Right atrium auricular region (tissue), 2 donors: ENCODE data around the gene SLC2A4. TPM values are rescaled to one million over a fixed set of nuclear protein-coding genes. Genes with fewer than 3 reads are reported as not detected.

Experiments
- DNase-seq: peaks from one replicate; pipeline ENCODE4 v3.0.0-alpha.2; 2019; ENCODE audit warnings: low spot score
- H3K27ac ChIP-seq, 2 donors: fragments of 200-600 bp; sonication (generic); 1 replicate in 1 of 2; 2 replicates in 1 of 2; pipeline ENCODE4 v1.5.1; 2016 to 2019
- H3K27me3 ChIP-seq, 2 donors: fragments of 200-600 bp; sonication (generic); one replicate each; pipeline versions ENCODE4 v1.5.1 to v1.6.0; 2017 to 2019
- H3K36me3 ChIP-seq: fragments of 200-600 bp; sonication (generic); one replicate; pipeline ENCODE4 v1.5.1; 2016
- H3K4me1 ChIP-seq, 2 donors: fragments of 200-600 bp; sonication (generic); one replicate each; pipeline versions ENCODE4 v1.5.1 to v1.6.0; 2017 to 2019
- H3K4me3 ChIP-seq, 2 donors: fragments of 200-600 bp; sonication (generic); 1 replicate in 1 of 2; 2 replicates in 1 of 2; pipeline ENCODE4 v1.5.1; 2017 to 2019; ENCODE audit warnings: mild to moderate bottlenecking in 1 of 2, moderate library complexity in 1 of 2
- H3K9me3 ChIP-seq, 2 donors: fragments of 200-600 bp; sonication (generic); one replicate each; pipeline ENCODE4 v1.5.1; 2019
- total RNA-seq, 2 donors: library from RNA; depleted of rRNA; stranded (reverse); fragments of >200 nt; gene quantifications; one replicate each; pipeline ENCODE4 v1.1.0, GENCODE V29; 2016
- TF ChIP-seq, protein P1 (sequence below), 2 donors: fragments of 200-600 bp; sonication (generic); IDR thresholded peaks; one replicate each; pipeline ENCODE4 v1.5.1; 2019; ENCODE audit warnings: antibody characterized with exemption in 2 of 2

Gene SLC2A4
- total RNA-seq, 2 donors from 2014 or later: 70.3 to 151 TPM

DNA sequence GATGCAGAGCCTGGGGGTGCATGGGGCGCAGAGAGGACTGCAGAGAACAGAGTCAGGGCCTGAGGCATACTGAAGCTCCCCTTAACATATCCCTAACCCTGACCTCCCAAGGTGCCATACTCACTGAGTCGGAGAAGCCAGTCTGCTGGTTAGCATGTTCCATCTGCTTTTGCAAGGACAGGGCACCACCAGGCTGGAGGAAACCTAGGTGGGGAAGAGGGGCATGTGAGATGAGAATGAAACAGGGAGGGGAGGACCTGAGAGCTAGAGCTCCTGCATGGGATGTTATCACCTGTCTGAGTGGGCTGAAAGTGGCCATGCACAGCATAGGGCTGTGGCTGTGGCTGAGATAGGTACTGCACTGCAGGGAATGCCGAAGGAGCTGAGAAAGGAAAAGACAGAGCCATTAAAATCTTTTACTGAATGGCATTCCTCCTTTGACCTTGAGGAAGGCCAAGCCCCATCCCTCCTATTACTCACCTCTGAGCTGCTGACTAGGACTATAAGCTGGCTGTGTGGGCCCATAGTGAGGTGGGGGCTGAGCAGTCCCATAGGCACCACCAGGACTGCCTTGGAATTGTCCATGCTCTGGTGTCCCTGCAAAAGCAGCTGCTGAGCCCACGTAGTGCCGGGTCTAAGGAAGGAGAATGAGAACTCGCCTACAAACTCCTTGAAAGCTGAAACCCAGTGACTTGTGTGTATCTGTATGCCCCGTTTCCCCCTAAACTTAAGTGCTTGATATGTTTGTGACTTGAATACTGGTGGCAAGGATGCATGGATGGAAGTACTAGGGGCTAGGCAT, 31.8 kb downstream of the SLC2A4 start:
- Histone ChIP-seq H3K27me3 (no peaks in the 10 kb centered on the region), H3K27ac (no peak overlapping the region), H3K36me3 (peaks cover 62% of the 10 kb centered on the region), H3K9me3 (no peaks in the 10 kb centered on the region), H3K4me1 (peaks cover 0 to 47% of the 10 kb centered on the region in 2 donors), H3K4me3 (no peak overlapping the region)
- TF ChIP-seq, protein P1, sequence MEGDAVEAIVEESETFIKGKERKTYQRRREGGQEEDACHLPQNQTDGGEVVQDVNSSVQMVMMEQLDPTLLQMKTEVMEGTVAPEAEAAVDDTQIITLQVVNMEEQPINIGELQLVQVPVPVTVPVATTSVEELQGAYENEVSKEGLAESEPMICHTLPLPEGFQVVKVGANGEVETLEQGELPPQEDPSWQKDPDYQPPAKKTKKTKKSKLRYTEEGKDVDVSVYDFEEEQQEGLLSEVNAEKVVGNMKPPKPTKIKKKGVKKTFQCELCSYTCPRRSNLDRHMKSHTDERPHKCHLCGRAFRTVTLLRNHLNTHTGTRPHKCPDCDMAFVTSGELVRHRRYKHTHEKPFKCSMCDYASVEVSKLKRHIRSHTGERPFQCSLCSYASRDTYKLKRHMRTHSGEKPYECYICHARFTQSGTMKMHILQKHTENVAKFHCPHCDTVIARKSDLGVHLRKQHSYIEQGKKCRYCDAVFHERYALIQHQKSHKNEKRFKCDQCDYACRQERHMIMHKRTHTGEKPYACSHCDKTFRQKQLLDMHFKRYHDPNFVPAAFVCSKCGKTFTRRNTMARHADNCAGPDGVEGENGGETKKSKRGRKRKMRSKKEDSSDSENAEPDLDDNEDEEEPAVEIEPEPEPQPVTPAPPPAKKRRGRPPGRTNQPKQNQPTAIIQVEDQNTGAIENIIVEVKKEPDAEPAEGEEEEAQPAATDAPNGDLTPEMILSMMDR (IDR thresholded peaks at IDR 0.05): no peak
- DNase-seq: no peak

DNA sequence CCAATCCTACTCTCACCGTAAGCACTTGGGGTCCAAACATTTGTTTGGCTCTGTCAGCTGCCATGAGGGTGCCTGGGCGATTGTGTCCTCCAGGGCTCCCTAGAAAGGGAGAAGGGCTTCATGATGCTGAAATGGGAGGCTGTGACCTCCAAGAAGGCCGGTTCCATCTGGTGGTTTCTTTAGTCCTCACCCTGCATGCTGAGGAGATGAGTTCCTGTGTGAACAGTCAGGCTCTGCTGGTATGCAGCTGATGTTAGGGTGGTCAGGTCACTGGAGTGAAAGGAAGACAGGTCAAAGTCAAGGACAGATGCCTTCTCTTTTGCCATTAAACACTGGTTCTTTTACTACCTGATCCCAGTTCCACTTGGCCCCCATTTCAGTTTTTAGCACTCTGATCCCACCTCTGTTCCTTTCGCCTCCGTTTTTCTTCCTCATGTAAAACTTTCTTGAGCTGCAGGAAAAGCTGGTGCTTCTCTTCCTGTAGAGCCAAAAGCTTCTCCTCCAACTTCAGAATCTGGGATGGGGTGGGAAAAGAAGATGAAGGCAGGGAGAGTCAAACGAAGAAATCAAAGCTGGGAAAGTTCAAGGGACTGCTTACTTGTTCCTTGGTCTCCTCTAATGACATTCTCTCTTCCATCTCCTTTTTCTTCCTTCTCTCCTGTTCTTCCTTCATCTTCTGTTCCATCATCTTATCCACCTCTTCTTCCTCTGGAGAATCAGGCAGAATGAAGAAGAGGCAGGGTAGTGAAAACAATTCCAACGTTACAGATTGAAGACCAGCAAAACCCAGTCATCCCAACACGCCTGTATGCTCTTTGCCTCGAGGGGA, 32.6 kb downstream of the SLC2A4 start:
- peaks cover 70% of the 10 kb centered on the region for H3K36me3 ChIP-seq
- peaks cover 0 to 39% of the 10 kb centered on the region in 2 donors for H3K4me1 ChIP-seq

DNA sequence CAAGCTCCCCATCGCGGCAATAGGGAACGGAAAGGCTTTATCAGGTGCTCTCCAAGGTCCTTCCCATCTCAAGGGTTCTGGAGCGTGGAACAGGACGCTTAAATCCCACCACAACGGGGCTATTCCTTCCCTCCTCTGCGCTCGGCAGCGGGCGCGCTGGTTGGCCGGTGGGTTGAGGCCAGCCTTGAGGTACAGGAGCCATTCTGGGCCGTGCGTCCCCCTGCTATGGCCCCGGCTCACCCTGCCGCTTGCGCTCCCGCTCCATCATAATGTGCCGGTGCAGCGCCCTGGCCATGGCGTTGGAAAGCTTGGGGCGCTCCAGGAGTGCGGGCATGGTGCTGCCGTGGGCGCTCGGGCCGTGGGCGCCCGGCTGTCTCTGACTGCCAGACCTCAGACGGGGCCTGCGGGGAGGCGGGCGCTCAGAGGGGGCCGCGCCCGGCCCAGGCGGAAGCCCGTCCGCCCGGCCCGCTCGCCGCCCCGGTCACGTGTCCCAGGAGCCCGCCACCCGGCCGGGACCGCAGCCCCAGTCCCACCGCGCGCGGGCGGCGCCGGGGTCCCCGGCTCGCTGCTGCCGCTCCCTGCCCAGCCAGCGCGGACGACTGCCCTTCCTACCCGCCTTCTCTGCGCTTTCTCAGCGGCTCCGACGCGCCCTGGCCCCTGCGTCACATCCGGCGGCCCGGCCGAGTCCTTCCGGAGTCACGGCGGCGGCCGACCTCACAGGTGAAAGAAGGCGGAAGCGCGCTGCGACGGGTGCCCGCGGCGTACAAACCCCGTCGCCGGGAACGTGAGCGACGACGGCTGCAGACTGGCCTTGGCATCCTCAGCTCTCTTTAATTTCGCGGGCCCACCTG, 33.4 kb downstream of the SLC2A4 start, which contains the start of gene GPS2:
GPS2 (minus strand) TSS at position 642 of the 851 bp plus-strand sequence; CDS start at position 334, 308 bp downstream.
- H3K9me3 ChIP-seq: no peaks in the 10 kb centered on the region
- peak within 1 kb of the TSS; percentile 92 to 93 for H3K27ac ChIP-seq
- peaks cover 68% of the 10 kb centered on the region for H3K36me3 ChIP-seq
- H3K27me3 ChIP-seq: no peaks in the 10 kb centered on the region
- peak; percentile 93 for DNase-seq
- TF ChIP-seq, protein P1 (IDR thresholded peaks at IDR 0.05): no peak
- H3K4me1 ChIP-seq: peaks cover 0 to 31% of the 10 kb centered on the region in 2 donors
- H3K4me3 ChIP-seq: peak within 1 kb of the TSS; percentile 83 to 89

More for the DNA sequence above, 32.6 kb downstream of the SLC2A4 start:
- Histone ChIP-seq H3K27ac (peak overlapping the region; percentile 92 to 93), H3K27me3 (no peaks in the 10 kb centered on the region), H3K4me3 (peak overlapping the region; percentile 83 to 89), H3K9me3 (no peaks in the 10 kb centered on the region)
- DNase-seq: no peak
- TF ChIP-seq, protein P1 (IDR thresholded peaks at IDR 0.05): no peak

DNA sequence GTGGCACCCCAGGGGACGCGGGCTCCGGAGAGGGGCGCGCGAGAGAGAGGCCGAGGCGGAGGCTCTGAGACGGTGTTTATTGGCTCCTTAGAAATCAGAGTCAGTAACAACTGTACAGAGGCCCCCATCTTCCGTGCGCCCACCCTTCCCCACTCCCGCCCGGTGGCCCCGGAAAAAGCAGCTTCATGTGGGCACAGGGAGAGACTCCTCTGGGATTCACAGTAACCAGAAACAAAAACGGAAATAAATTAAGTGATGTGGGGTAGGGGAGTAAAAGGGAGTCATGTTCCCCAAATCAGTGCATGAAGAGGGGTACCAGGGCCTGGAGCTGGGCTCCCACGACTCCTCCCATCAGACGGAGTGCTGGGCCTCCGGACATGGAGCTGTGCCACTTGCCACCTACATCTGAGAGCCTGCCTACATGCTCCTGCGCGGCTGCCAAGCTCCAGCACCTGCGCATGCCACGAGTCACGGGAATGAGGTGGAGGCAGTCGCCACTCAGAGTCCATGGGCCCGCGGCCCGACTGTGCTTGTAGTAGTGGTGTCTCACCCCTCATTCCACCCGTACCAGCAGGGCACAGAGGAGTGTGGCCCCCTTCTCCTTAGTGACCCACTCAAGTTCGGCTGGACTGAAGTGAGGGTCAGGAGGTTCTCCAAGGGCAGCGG, 34.2 kb downstream of the SLC2A4 start:
- Histone ChIP-seq H3K4me3 (peak overlapping the region; percentile 83 to 89), H3K27ac (peak overlapping the region; percentile 92 to 93), H3K4me1 (peaks cover 0 to 29% of the 10 kb centered on the region in 2 donors), H3K9me3 (no peaks in the 10 kb centered on the region), H3K36me3 (peaks cover 68% of the 10 kb centered on the region), H3K27me3 (no peaks in the 10 kb centered on the region)
- TF ChIP-seq, protein P1 (IDR thresholded peaks at IDR 0.05): no peak
- no peak for DNase-seq
